PFSK-1 (cell line): ENCODE results near the gene TMEM139.

Source experiments
- POLR2AphosphoS5 ChIP-seq: IDR thresholded peaks from 2 replicates; pipeline ENCODE4 v1.6.1; 2012; ENCODE audit warnings: low read depth, mild to moderate bottlenecking, control low read depth, low read length, moderate library complexity
- REST ChIP-seq, 2 experiments: IDR thresholded peaks; 2 replicates each; pipeline versions ENCODE4 v1.6.1 to v1.8.0; 2011 to 2012; ENCODE audit warnings: low read depth in 2 of 2, low read length in 2 of 2, control low read depth in 1 of 2, inconsistent platforms in 1 of 2, mild to moderate bottlenecking in 1 of 2, moderate library complexity in 1 of 2; ENCODE audit not compliant: insufficient read depth in 1 of 2
- SIN3A ChIP-seq: IDR thresholded peaks from 2 replicates; pipeline ENCODE4 v1.6.1; 2012; ENCODE audit warnings: mild to moderate bottlenecking, low read length, moderate library complexity, borderline replicate concordance; ENCODE audit not compliant: insufficient read depth
- TAF1 ChIP-seq: IDR thresholded peaks from 2 replicates; pipeline ENCODE4 v1.6.1; 2012; ENCODE audit warnings: low read length, control low read depth, borderline replicate concordance; ENCODE audit not compliant: insufficient read depth

DNA sequence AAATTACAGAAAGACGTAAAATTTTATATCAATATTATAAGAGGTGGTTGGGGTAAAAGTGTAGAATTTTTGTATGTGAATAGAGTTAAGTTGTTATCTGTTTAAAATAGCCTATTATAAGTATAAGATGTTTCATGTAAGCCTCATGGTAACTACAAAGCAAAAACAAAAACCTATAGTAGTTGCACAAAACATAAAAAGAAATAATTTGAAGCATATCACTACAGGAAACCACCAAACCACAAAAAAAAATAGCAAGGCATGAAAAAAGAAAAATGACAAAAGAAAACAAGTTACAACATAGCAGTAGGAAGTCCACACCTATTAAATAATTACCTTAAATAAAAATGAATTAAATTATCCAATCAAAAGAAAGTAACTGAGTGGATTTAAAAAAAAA, 33.9 kb upstream of the TMEM139 start:
- TF ChIP-seq TAF1 (no peak), REST (IDR thresholded peaks at IDR 0.05; ENCODE audit: insufficient read depth in 1 of 2, low read depth in 2 of 2, low read length in 2 of 2) (no peak), POLR2AphosphoS5 (no peak), SIN3A (no peak)
